ENCODE measurements around the gene MSANTD1.

Gene MSANTD1

DNA sequence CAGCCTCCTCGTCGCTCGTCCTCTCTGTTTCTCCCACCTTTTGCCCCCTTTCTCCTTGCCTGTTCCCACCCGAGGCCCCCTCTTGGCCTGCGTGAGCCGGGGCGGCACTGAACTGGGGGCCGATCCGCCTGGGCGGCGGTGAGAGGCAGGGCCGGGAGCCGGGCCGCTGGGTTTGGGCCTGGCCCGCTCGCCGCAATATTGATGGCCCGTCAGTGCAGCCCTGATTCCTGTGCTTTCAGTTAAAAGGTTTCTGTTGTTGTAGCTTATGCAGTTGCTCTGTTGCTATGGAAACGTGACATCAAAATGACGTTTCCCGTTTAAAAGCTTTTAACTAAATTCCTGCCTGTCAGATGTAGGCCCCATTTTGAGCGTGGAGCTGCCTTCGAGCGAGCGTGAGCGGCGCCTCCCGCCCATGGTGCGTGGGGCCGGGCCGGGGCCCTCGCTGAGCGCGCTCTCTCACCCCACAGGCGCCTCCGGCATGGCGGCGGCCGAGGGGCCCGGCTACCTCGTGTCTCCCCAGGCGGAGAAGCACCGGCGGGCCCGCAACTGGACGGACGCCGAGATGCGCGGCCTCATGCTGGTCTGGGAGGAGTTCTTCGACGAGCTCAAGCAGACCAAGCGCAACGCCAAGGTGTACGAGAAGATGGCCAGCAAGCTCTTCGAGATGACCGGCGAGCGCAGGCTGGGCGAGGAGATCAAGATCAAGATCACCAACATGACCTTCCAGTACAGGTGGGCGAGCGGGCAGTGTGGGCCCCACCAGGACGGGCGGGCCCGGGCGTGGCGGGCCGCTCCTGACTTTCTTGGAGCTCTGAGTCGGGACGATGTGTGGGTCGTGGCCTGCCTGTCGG is at the start of gene MSANTD1:
Gene MSANTD1, plus strand, starts transcription at position 349 of the 851 bp plus-strand sequence. Its CDS starts 64 bp downstream, at position 413.
- peak; percentile 20 for DNase-seq (ENCODE audit: low spot score)

- no peak for DNase-seq (ENCODE audit: low spot score)
Measured at GRCh38 chr4:3199653-3200422, 49.1 kb upstream of the MSANTD1 start.

DNA sequence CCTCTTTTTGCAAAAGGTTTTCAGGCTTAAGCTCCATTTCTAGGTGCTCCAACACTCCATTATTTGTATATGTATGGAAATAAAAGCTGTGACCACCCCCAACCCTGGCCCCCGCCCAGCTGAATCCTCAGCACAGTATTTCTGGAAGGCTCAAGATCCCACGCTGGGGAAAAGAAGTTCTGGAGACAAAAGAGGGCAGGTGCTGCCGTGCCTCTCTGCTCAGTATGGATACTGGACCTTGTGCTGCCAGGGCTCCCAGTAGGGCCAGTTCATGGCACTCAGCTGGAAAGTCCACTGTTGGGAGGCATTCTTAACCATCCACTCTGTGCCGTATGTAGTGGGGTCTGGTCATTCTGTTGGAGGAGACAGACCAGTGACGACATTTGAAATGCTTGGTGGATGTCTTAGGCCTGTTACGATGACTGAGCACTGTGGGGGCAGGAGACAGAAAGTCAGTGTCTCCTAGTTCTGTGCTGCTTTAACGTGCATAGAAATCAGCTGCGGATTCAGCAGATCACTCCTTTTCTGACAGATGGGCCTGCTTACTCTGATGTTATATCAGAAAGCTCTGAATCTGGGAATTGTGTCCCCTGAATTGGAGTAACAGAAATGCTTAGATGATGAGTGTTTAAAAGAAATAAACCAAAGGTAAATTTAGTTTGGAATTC is 48.4 kb upstream of the MSANTD1 start:
- no peak for DNase-seq (ENCODE audit: low spot score)

DNA sequence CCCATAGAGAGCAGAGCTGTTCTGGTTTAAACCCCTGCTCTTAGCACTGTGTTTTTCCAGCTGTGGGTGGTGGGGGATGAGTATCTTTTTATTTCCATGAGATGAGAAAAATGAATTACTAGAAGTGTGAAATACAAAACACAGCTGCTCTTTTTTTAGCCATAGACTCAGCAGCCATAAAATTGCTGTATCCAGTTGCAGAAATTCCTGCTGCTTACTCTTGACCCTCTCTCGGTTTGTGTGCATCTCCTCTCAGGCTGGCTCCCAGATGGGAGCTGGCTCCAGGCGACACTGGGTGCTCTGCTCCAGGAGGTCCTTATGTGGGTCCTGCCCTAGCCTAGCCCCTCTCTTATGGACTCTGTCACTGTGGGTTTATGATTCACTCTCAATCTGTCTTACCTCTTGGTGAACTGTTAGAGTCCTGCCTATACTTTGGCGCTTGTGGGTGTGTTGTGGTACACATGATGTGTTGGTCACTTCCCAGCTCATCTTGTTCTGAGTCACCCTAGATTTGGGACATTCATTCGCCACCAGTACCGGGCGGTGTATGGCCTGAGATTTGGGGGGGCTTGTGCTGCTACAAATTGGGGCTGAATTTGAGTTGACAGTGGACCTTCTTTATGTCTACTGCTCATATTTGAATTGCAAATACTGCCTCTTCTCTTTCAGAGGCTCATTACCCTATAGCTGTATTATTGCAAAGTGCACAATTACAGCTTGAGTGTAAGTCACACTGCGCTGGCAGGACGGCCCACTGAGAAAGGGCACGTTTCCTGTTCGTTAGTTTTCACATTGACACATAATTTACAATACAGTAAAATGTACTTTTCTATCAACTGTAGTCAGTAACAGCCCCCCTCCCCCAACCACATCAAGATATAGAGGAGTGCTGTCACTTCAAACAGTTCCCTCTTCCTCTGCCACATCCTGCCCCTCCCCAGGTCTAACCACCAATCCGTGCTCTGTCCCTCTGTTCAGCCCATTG is 46.9 kb upstream of the MSANTD1 start:
- peak; percentile 28 for DNase-seq (ENCODE audit: low spot score)

GRCh38 chr4:3202836-3203820 is 45.8 kb upstream of the MSANTD1 start:
- DNase-seq (ENCODE audit: low spot score) = no peak

- DNase-seq (ENCODE audit: low spot score) = no peak
Measured at GRCh38 chr4:3203971-3204431, 45.0 kb upstream of the MSANTD1 start.

GRCh38 chr4:3205995-3206394 is 43.0 kb upstream of the MSANTD1 start:
- no peak for DNase-seq (ENCODE audit: low spot score)

DNA sequence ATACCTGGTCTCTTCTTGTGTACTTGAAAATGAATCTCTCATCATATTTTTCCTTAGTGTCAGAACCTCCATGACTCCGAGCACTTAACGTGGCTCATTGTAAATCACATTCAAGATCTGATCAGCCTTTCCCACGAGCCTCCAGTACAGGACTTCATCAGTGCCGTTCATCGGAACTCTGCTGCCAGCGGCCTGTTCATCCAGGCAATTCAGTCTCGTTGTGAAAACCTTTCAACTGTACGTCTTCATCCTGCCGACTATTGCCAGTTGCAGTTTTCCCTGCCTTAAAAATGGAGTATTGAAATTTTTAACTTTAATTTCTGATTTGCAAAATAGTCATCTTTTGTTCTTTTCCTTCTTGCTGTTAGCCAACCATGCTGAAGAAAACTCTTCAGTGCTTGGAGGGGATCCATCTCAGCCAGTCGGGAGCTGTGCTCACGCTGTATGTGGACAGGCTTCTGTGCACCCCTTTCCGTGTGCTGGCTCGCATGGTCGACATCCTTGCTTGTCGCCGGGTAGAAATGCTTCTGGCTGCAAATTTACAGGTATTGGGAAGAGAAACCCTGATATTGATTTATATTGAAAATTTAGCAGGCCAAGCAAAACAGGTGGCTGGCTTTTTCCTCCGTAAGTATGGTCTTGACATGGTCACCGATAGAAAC is 42.4 kb upstream of the MSANTD1 start:
- no peak for DNase-seq (ENCODE audit: low spot score)

DNA sequence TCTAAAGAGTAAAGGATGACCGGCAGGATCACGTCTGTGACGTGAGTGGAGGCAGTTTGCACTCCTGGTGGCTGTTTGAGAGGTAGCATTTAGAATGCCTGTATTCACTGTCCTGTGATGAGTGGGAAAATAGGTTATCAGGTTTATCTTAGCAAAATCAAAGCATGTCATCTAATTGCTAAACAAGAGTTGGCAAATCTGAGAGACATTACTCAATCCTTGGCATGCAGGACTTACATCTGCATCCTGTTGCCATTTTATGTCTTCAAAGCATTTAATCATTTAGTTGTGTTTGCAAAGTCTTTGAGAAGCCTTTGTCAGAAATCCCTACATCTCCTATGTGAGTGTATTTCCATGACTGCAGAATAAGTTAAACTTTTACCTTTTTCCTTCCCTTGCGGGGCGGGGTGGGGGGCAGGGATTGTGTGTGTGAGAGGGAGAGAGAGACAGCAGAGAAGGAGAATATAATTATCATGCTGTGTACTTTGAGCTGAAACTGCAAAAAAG is 41.4 kb upstream of the MSANTD1 start:
- no peak for DNase-seq (ENCODE audit: low spot score)

DNA sequence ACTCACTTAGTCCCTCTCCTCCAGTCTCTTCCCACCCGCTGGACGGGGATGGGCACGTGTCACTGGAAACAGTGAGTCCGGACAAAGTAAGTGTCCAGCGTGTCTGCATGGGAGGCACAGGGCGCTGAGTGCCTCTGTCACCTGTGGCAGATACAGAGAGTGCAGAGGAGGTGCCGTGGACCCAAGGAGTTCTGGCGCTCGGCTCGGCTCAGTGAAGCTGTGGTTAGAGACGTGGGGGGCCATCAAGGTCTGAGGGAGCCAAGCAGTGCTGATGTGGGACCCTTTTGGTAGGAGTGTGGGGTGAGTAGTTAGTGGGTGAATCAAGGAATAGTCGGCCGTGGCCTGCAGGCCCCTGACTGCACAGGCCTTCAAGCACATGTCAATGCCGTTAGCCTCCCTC is 40.1 kb upstream of the MSANTD1 start:
- no peak for DNase-seq (ENCODE audit: low spot score)

- no peak for DNase-seq (ENCODE audit: low spot score)
Measured at GRCh38 chr4:3209551-3210325, 39.2 kb upstream of the MSANTD1 start.

GRCh38 chr4:3210467-3210866 is 38.5 kb upstream of the MSANTD1 start:
- no peak for DNase-seq (ENCODE audit: low spot score)

DNA sequence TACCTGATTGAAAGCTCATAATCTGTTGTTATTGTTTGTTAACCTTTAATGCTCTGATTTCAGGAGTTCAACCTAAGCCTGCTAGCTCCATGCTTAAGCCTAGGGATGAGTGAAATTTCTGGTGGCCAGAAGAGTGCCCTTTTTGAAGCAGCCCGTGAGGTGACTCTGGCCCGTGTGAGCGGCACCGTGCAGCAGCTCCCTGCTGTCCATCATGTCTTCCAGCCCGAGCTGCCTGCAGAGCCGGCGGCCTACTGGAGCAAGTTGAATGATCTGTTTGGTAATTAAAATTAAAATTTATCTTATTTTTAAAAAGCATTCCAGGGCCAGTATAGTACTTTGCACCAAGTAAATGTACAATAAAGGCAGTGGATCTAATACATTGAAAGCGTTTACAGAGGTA is 37.1 kb upstream of the MSANTD1 start:
- DNase-seq (ENCODE audit: low spot score) = no peak

- no peak for DNase-seq (ENCODE audit: low spot score)
Measured at GRCh38 chr4:3212391-3213105, 36.4 kb upstream of the MSANTD1 start.

DNA sequence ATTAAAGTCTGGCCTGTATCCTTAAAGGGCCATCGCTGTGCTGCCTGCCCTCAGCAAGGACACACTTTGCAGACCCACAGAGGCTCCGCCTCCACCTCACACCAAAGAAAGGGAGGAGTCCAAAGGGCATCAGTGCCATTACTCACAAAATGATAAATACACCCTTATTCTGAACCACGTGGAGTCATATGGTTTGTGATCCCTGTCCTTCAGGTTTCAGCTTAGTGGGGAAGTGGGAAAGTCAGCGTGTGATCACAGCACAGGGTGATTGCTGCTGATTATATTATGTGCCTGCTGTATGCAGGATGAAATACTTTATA is 35.9 kb upstream of the MSANTD1 start:
- peak; percentile 8 for DNase-seq (ENCODE audit: low spot score)

DNA sequence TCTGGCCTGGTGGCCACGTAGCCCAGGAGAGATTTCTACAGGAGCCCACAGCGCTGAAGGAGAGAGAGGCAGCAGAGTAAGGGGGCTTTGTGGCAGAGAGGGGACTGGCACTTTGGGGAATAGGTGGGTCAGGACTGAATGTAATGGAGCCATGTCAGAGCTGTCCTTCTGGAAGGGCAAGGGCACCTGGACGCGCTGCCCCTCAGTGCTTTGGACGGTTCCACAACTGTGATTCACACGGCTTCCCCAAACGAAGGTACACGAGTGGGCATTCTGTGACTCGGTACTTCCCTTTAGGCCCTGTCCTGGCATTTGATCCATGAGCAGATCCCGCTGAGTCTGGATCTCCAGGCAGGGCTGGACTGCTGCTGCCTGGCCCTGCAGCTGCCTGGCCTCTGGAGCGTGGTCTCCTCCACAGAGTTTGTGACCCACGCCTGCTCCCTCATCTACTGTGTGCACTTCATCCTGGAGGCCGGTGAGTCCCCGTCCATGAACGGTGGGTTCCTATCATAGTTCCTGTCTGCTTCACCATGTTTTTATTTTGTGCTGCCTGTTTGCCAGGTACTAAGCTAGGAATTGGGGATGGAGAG is 35.2 kb upstream of the MSANTD1 start:
- DNase-seq (ENCODE audit: low spot score) = no peak

- DNase-seq (ENCODE audit: low spot score) = no peak
Measured at GRCh38 chr4:3215256-3215655, 33.7 kb upstream of the MSANTD1 start.

DNA sequence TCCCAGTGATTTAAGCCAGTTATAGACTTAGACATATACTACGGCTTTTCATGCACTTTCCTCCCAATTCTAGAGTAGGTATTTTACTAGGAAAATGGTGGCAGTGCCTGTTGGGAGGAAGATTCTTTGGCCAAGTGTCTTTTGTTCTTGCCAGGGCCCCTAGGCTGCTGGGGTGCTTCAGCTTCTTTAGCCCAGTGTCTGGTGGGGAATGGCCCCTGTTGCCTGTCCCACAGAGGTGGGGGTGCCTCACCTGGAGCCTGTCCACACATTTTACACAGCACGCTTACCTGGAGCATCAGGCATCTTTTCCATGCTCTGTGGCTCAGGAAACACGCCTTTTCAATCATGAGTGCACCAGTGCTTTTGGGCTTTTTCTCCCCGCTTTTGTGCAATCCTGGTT is 33.2 kb upstream of the MSANTD1 start:
- no peak for DNase-seq (ENCODE audit: low spot score)

All from RKO (cell line).